OCI-LY1 (cell line): ENCODE data around the gene GPM6B.
"Not testable (repeated sequence)": the region's sequence is repeated elsewhere in the genome, so short reads cannot be mapped to it uniquely, and the experiment has no call there.

Experiments used
- EZH2 ChIP-seq: fragments of 200-600 bp; sonication (generic), shearing (Covaris generic); IDR thresholded peaks from 2 replicates; pipeline ENCODE4 v1.8.0; 2017; ENCODE audit warnings: borderline replicate concordance, mixed run types, mild to moderate bottlenecking, antibody characterized with exemption, low read length, moderate library complexity, mixed read lengths
- TF ChIP-seq, protein P1 (sequence below): fragments of 200-600 bp; sonication (generic), shearing (Covaris generic); IDR thresholded peaks from 2 replicates; pipeline ENCODE4 v1.5.1; 2017; ENCODE audit warnings: mild to moderate bottlenecking, antibody characterized with exemption, low read length, moderate library complexity, mixed read lengths

DNA sequence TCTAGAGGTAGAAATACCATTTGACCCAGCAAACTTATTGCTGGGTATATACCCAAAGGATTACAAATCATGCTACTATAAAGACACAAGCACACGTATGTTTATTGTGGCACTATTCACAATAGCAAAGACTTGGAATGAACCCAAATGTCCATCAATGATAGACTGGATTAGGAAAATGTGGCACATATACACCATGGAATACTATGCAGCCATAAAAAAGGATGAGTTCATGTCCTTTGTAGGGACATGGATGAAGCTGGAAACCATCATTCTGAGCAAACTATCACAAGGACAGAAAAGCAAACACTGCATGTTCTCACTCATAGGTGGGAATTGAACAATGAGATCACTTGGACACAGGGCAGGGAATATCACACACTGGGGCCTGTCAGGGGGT lies 86.4 kb downstream of the GPM6B start:
- TF ChIP-seq, protein P1, sequence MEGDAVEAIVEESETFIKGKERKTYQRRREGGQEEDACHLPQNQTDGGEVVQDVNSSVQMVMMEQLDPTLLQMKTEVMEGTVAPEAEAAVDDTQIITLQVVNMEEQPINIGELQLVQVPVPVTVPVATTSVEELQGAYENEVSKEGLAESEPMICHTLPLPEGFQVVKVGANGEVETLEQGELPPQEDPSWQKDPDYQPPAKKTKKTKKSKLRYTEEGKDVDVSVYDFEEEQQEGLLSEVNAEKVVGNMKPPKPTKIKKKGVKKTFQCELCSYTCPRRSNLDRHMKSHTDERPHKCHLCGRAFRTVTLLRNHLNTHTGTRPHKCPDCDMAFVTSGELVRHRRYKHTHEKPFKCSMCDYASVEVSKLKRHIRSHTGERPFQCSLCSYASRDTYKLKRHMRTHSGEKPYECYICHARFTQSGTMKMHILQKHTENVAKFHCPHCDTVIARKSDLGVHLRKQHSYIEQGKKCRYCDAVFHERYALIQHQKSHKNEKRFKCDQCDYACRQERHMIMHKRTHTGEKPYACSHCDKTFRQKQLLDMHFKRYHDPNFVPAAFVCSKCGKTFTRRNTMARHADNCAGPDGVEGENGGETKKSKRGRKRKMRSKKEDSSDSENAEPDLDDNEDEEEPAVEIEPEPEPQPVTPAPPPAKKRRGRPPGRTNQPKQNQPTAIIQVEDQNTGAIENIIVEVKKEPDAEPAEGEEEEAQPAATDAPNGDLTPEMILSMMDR, result not testable (repeated sequence)
- TF ChIP-seq EZH2, result not testable (repeated sequence)
